Measurements from ENCODE around the gene TMCO1.
A peak's percentile ranks its signal among the peaks of the same experiment; 100 is the strongest.

The TMCO1 gene

GRCh38 chr1:165697491-165697880 lies 71.2 kb downstream of the TMCO1 start:
- Histone ChIP-seq H3K4me2 (ENCODE audit: low read depth, low read length, poor library complexity, severe bottlenecking) (peak overlapping the region; percentile 93), H3K9ac (ENCODE audit: low read depth, low read length, poor library complexity, severe bottlenecking) (peak overlapping the region; percentile 81), H3K79me2 (ENCODE audit: insufficient read depth, low read length) (peaks cover 37% of the 10 kb centered on the region), H3K27me3 (ENCODE audit: insufficient read depth, low read length, poor library complexity, severe bottlenecking) (no peaks in the 10 kb centered on the region), H3K9me2 (replicated peaks; ENCODE audit: low read depth, low read length) (no peaks in the 10 kb centered on the region), H3K36me3 (ENCODE audit: insufficient read depth, low read length) (no peaks in the 10 kb centered on the region), H3F3A (ENCODE audit: low read depth) (peaks cover 9% of the 10 kb centered on the region), H3K4me1 (ENCODE audit: insufficient read depth, low read length, poor library complexity, severe bottlenecking) (peaks cover 35% of the 10 kb centered on the region), H3K4me3 (ENCODE audit: low read length, poor library complexity, severe bottlenecking) (peak overlapping the region; percentile 92), H2AFZ (ENCODE audit: low read length) (no peak overlapping the region), H4K20me1 (ENCODE audit: insufficient read depth, low read length, poor library complexity, severe bottlenecking) (peaks cover 22% of the 10 kb centered on the region), H3K9me3 (ENCODE audit: insufficient read depth, low read depth, low read length) (no peaks in the 10 kb centered on the region)
- no peak for TF ChIP-seq CTCF (conservative IDR thresholded peaks at IDR 0.05; ENCODE audit: low read length)
- TF ChIP-seq EZH2phosphoT487 (IDR thresholded peaks at IDR 0.05; ENCODE audit: borderline replicate concordance) = no peak

- TF ChIP-seq CTCF (conservative IDR thresholded peaks at IDR 0.05; ENCODE audit: low read length) = no peak
- no peak for TF ChIP-seq EZH2phosphoT487 (IDR thresholded peaks at IDR 0.05; ENCODE audit: borderline replicate concordance)
- H3K27me3 ChIP-seq (ENCODE audit: insufficient read depth, low read length, poor library complexity, severe bottlenecking) = no peaks in the 10 kb centered on the region
- peaks cover 35% of the 10 kb centered on the region for H3K4me1 ChIP-seq (ENCODE audit: insufficient read depth, low read length, poor library complexity, severe bottlenecking)
- peak overlapping the region; percentile 92 for H3K4me3 ChIP-seq (ENCODE audit: low read length, poor library complexity, severe bottlenecking)
- H3K79me2 ChIP-seq (ENCODE audit: insufficient read depth, low read length) = peaks cover 42% of the 10 kb centered on the region
- peaks cover 9% of the 10 kb centered on the region for H3F3A ChIP-seq (ENCODE audit: low read depth)
- no peaks in the 10 kb centered on the region for H3K9me3 ChIP-seq (ENCODE audit: insufficient read depth, low read depth, low read length)
- no peaks in the 10 kb centered on the region for H3K36me3 ChIP-seq (ENCODE audit: insufficient read depth, low read length)
- peak overlapping the region; percentile 81 for H3K9ac ChIP-seq (ENCODE audit: low read depth, low read length, poor library complexity, severe bottlenecking)
- no peak overlapping the region for H2AFZ ChIP-seq (ENCODE audit: low read length)
- peaks cover 22% of the 10 kb centered on the region for H4K20me1 ChIP-seq (ENCODE audit: insufficient read depth, low read length, poor library complexity, severe bottlenecking)
- H3K4me2 ChIP-seq (ENCODE audit: low read depth, low read length, poor library complexity, severe bottlenecking) = peak overlapping the region; percentile 93
- H3K9me2 ChIP-seq (replicated peaks; ENCODE audit: low read depth, low read length) = no peaks in the 10 kb centered on the region
Measured at GRCh38 chr1:165696625-165697100, 72.0 kb downstream of the TMCO1 start.

GRCh38 chr1:165695031-165695430 lies 73.6 kb downstream of the TMCO1 start:
- H3K9me3 ChIP-seq (ENCODE audit: insufficient read depth, low read depth, low read length) = no peaks in the 10 kb centered on the region
- H3K79me2 ChIP-seq (ENCODE audit: insufficient read depth, low read length) = peaks cover 57% of the 10 kb centered on the region
- peaks cover 35% of the 10 kb centered on the region for H3K4me1 ChIP-seq (ENCODE audit: insufficient read depth, low read length, poor library complexity, severe bottlenecking)
- peaks cover 9% of the 10 kb centered on the region for H3F3A ChIP-seq (ENCODE audit: low read depth)
- TF ChIP-seq EZH2phosphoT487 (IDR thresholded peaks at IDR 0.05; ENCODE audit: borderline replicate concordance) = no peak
- no peak for TF ChIP-seq CTCF (conservative IDR thresholded peaks at IDR 0.05; ENCODE audit: low read length)
- no peaks in the 10 kb centered on the region for H3K36me3 ChIP-seq (ENCODE audit: insufficient read depth, low read length)
- peaks cover 22% of the 10 kb centered on the region for H4K20me1 ChIP-seq (ENCODE audit: insufficient read depth, low read length, poor library complexity, severe bottlenecking)
- peak overlapping the region; percentile 93 for H3K4me2 ChIP-seq (ENCODE audit: low read depth, low read length, poor library complexity, severe bottlenecking)
- no peaks in the 10 kb centered on the region for H3K27me3 ChIP-seq (ENCODE audit: insufficient read depth, low read length, poor library complexity, severe bottlenecking)
- peak overlapping the region; percentile 36 for H3K4me3 ChIP-seq (ENCODE audit: low read length, poor library complexity, severe bottlenecking)
- no peaks in the 10 kb centered on the region for H3K9me2 ChIP-seq (replicated peaks; ENCODE audit: low read depth, low read length)
- no peak overlapping the region for H3K9ac ChIP-seq (ENCODE audit: low read depth, low read length, poor library complexity, severe bottlenecking)
- no peak overlapping the region for H2AFZ ChIP-seq (ENCODE audit: low read length)

Data from Loucy (cell line).